ENCODE results near the gene OR5AU1.

GRCh38 chr14:21109377-21110138 is 46.3 kb downstream of the OR5AU1 start:
- TF ChIP-seq, protein P1, sequence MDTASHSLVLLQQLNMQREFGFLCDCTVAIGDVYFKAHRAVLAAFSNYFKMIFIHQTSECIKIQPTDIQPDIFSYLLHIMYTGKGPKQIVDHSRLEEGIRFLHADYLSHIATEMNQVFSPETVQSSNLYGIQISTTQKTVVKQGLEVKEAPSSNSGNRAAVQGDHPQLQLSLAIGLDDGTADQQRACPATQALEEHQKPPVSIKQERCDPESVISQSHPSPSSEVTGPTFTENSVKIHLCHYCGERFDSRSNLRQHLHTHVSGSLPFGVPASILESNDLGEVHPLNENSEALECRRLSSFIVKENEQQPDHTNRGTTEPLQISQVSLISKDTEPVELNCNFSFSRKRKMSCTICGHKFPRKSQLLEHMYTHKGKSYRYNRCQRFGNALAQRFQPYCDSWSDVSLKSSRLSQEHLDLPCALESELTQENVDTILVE (CRISPR knock-in tag; IDR thresholded peaks at IDR 0.05), result no peak
- TF ChIP-seq, protein P2, sequence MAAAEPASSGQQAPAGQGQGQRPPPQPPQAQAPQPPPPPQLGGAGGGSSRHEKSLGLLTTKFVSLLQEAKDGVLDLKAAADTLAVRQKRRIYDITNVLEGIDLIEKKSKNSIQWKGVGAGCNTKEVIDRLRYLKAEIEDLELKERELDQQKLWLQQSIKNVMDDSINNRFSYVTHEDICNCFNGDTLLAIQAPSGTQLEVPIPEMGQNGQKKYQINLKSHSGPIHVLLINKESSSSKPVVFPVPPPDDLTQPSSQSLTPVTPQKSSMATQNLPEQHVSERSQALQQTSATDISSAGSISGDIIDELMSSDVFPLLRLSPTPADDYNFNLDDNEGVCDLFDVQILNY (CRISPR knock-in tag; conservative IDR thresholded peaks at IDR 0.05), result no peak
- no peak for TF ChIP-seq DDIT3 (CRISPR knock-in tag; IDR thresholded peaks at IDR 0.05)
- no peak for TF ChIP-seq CTCF (CRISPR knock-in tag; IDR thresholded peaks at IDR 0.05)
- no peak for TF ChIP-seq TEAD2 (CRISPR knock-in tag; IDR thresholded peaks at IDR 0.05)
- TF ChIP-seq NFYB (CRISPR knock-in tag; IDR thresholded peaks at IDR 0.05), result peak; percentile 56
